Parietal lobe (tissue), 2 donors: ENCODE measurements around the gene HDAC1. TPM values are rescaled to one million over a fixed set of nuclear protein-coding genes. Genes with fewer than 3 reads are reported as not detected.

Experiments used
- small RNA-seq: library from RNA; depleted of rRNA; stranded (forward); fragments of <200 nt; gene quantifications from one replicate; pipeline ENCODE3, GENCODE V24; 2014; ENCODE audit warnings: low replicate concordance
- total RNA-seq: library from RNA; depleted of rRNA; stranded (reverse); fragments of >200 nt; gene quantifications from one replicate; pipeline ENCODE4 v1.2.3, GENCODE V29; 2014

Gene HDAC1
- 41.6 TPM for total RNA-seq

DNA sequence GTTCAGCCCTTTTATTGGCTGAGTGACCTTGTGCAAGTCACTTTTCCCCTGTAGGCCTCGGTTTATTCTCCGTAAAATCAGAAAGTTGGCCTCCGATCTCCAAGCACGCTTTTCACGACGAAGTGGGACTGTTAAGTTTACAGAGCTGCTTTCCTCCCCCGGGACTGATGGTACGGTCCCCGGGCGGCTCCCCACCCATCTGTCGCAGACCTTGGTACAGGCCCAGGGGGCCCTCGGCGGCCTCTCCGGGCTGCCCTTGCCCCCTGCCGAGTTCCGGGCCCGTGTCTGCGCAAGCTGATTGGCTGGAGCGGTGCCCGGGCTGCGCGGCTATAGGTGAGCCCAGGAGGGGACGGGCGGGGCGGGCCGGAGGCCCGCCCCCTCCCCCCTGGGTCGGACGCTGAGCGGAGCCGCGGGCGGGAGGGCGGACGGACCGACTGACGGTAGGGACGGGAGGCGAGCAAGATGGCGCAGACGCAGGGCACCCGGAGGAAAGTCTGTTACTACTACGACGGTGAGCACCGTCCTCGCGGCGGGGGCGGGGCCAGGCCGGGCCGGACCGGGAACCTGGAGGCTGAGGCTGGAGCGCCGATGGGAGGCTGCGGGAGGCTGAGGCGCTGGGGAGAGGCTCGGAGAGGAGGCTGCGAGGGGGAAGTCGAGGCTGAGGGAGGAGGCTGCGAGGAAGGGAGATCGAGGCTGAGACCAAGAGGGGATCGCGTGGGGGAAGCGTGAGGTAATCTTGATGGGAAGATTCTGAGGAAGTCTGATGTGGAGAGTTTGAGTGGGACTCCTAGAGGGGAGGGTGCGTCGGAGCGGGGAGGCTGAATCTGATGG lies at the start of gene HDAC1:
Gene HDAC1, plus strand, starts transcription at position 376 of the 831 bp plus-strand sequence. Its CDS starts 87 bp downstream, at position 463.

DNA sequence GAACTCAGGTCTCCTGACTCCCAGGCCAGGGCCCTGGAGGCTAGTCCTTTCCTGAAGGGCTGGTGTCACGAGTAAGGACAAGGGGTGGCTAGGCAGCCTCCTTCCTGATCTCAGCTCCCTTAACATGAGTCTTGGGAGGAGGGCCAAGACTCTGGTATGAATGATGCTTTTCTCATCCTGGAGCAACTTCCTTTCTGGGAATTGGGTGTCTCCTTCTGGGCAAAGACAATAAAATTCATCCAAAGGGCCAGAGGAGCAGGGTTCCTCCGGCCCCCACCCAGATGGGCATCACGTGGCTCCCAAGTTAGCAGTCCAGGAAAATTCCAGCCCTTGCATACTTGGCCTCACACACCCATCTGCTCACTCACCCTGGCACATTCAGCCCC lies 45.0 kb upstream of the HDAC1 start, which contains the start of gene FAM167B:
Gene FAM167B, plus strand, starts transcription at position 335 of the 386 bp plus-strand sequence. CDS start 200 bp downstream, outside the sequence.

DNA sequence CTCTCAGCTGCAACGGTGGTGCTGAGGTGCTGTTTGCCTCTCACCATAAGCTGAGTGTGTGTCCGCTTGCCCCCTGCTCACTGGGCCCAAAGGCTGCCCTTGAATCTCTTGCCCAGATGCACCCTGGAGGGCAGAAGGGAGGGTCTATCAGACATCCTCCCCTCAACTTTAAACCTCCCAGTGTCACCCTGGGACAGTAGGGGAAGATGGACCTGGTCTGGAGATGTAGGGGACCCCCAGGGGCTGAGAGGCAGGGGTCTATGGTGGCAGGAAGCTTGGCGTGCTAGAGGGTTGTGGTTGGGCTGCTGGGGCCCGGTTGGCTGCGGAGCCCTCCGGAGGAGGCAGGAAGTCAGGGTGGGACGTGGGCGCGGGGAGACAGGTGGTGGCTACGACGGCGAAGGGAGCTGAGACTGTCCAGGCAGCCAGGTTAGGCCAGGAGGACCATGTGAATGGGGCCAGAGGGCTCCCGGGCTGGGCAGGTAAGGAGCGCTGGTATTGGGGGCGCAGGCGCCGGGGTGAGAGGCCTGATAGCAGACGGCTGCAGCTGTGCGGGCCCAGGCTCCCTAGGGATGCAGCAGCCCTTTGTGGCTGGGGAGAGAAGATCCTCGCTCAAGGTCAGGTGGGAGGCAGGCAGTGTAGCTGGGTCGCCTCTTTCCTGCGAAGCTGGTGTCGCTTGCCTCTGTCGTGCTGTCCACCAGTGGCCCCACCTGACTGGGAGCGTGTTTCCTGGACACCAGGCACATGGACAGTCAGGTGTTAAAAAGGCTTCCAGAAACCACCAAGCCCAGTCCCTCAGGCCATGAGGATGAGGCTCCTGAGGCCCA lies 40.8 kb upstream of the HDAC1 start, which contains the start of gene LCK:
Gene LCK, plus strand, starts transcription at position 373 of the 824 bp plus-strand sequence. CDS start 23,065 bp downstream, outside the sequence.

DNA sequence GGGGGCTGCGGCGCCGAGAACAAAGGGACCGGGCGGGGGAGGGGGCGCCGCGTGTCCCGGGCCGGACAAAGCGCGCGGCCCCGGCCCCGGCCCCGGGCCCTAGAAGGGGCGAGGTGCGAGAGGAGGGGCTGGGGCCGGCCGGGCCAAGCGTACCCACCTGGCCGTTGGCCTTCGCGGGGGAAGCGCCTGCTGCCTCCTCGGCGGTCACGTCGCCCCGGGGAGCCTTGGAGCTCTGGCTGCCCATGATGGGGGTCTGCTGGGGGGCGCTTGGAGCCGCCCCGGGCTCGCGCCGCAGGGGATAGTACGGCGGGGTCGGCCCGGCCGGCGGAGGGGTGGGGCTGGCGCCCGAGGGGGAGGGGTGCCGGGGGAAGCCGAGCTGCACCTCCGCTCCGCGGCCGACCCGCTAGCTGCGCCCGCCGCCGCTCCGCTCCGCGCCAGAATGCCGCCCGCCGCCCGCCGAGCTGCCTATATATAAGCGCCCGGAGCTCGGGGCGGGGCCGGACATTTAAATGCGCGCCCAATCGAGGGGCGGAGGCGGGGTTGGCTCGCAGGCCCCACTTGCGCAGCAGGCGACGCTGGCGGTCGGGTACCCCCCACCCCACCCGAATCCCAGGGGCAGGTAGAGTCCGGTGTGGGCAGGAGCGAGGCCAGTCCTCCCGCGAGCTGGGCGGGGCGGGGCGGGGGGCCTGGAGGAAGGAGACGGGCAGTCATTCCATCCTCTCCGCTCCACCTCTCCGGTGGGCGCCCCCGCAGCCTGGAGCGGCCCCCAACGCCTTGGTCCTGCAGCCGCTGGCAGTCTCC lies 44.1 kb downstream of the HDAC1 start, which contains the start of gene MARCKSL1:
Gene MARCKSL1, minus strand, starts transcription at position 444 of the 801 bp plus-strand sequence. Its CDS starts 200 bp downstream, at position 244.

DNA sequence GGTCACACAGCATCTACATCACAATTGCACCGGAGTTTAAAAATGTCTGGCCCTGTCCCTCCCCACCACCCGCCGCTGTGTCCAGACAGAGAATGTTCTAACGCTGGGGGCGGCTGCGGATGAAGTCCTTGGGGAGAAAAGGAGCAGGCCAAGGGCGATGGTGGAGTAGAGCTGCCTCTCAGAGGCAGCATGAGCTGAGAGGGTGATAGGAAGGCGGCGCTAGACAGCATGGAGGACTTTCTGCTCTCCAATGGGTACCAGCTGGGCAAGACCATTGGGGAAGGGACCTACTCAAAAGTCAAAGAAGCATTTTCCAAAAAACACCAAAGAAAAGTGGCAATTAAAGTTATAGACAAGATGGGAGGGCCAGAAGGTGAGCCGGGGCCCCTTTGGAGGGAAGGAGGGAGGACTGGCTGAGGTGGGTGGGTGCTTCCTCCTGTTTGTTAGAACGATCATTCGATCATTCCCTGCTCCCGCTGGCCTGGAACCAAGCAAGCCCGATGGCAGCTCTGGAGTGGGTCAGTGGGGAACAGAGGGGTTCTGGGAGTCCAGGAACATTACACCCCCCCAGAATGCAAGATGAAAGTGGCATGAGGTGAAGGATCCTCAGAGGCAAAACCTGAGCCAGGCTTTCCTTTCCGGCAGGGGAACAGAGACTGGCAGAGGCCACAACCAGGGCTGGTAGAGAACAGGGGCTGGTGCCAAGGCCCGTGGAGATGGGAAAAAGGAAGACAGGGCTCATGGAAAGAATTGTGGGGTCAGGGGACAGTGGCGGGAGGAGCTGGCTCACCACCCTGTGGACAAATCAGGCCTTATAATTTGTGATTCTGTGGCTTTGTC lies 70.8 kb downstream of the HDAC1 start, which contains the start of the genes FAM229A and TSSK3:
Gene FAM229A, minus strand, starts transcription at position 12 of the 840 bp plus-strand sequence. CDS start 394 bp downstream, outside the sequence.
Gene TSSK3, plus strand, starts transcription at position 66 of the 840 bp plus-strand sequence. Its CDS starts 163 bp downstream, at position 229.

Small RNAs within 50 kb of the gene (small RNA-seq; reads per million reads assigned to genes)
- gene RF00017 (not detected), gene RF00019 (not detected)

Other genes starting within 250 kb of the HDAC1 start
- gene TMEM39B, start 219.1 kb upstream of the HDAC1 start, total RNA-seq: 7.8 TPM
- 30.0 TPM for gene KPNA6, start 184.0 kb upstream of the HDAC1 start, total RNA-seq
- 23.5 TPM for gene TXLNA, start 112.4 kb upstream of the HDAC1 start, total RNA-seq
- gene CCDC28B, start 91.5 kb upstream of the HDAC1 start, total RNA-seq: 31.3 TPM
- 4.1 TPM for gene IQCC, start 86.4 kb upstream of the HDAC1 start, total RNA-seq
- not detected for gene DCDC2B, start 83.0 kb upstream of the HDAC1 start, total RNA-seq
- 29.4 TPM for gene TMEM234, start 69.7 kb upstream of the HDAC1 start, total RNA-seq
- gene EIF3I, start 69.7 kb upstream of the HDAC1 start, total RNA-seq: 75.7 TPM
- not detected for gene FAM167B, start 44.9 kb upstream of the HDAC1 start, total RNA-seq
- not detected for gene LCK, start 40.8 kb upstream of the HDAC1 start, total RNA-seq
- 332 TPM for gene MARCKSL1, start 44.1 kb downstream of the HDAC1 start, total RNA-seq
- 5.0 TPM for gene FAM229A, start 70.4 kb downstream of the HDAC1 start, total RNA-seq
- not detected for gene TSSK3, start 70.5 kb downstream of the HDAC1 start, total RNA-seq
- gene BSDC1, start 102.4 kb downstream of the HDAC1 start, total RNA-seq: 94.8 TPM
- gene ZBTB8B, start 173.0 kb downstream of the HDAC1 start, total RNA-seq: 20.7 TPM
- gene ZBTB8A, start 247.3 kb downstream of the HDAC1 start, total RNA-seq: 28.8 TPM